ENCODE measurements around the gene CHMP4B. TPM values are rescaled to one million over a fixed set of nuclear protein-coding genes. Genes with fewer than 3 reads are reported as not detected.

Gene CHMP4B
- total RNA-seq, 4 donors from 2014 or later: 57.4 to 109 (median 82.7) TPM

DNA sequence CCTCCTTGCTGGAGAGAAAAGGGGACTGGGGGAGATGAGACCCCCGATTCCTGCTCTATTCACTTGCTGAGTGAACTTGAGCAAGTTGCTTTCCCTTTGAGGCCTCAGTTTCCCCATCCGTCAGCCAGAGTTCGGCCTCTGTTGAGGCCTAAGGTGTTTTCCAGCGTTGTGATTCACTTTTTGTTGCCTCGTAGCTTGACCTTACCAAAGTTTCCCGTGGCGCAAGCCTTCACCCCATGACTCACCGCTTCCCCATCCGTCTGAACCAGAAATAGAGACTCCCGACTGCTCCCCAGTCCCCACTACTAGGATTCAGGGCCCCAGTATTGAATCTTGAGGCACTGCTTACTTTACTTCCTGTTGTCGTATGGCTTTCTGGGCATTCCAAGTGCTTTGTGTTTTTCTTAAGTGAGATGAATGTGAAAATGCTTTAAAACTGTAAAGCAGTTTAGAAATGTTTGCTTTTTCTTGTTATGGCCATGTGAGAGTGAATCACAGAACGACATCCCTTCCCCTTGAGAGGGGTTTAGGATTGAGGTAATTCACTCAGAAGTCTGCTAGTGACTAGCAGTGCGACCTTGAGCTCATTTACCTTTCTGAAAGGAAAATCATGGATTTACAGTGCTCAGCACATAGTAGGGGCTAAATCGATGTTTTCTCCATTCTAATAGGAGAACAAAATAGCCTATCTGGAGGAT is 1.2 kb downstream of the CHMP4B start:
- TF ChIP-seq, protein P1, sequence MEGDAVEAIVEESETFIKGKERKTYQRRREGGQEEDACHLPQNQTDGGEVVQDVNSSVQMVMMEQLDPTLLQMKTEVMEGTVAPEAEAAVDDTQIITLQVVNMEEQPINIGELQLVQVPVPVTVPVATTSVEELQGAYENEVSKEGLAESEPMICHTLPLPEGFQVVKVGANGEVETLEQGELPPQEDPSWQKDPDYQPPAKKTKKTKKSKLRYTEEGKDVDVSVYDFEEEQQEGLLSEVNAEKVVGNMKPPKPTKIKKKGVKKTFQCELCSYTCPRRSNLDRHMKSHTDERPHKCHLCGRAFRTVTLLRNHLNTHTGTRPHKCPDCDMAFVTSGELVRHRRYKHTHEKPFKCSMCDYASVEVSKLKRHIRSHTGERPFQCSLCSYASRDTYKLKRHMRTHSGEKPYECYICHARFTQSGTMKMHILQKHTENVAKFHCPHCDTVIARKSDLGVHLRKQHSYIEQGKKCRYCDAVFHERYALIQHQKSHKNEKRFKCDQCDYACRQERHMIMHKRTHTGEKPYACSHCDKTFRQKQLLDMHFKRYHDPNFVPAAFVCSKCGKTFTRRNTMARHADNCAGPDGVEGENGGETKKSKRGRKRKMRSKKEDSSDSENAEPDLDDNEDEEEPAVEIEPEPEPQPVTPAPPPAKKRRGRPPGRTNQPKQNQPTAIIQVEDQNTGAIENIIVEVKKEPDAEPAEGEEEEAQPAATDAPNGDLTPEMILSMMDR (IDR thresholded peaks at IDR 0.05 in 4 of 5, conservative IDR thresholded peaks at IDR 0.05 in 1 of 5): no peak
- peak; percentile 57 to 71 for TF ChIP-seq POLR2A (IDR thresholded peaks at IDR 0.05)
- Histone ChIP-seq H3K9me3 (no peaks in the 10 kb centered on the region), H3K4me3 (peak overlapping the region; percentile 85 to 98 (median 96)), H3K27ac (peak overlapping the region; percentile 86 to 100 (median 98)), H3K27me3 (no peaks in the 10 kb centered on the region), H3K36me3 (no peaks in the 10 kb centered on the region), H3K4me1 (peaks cover 43% of the 10 kb centered on the region in 2 donors)
- in situ Hi-C loops (cut with MboI; ENCODE audit: low sequenced_read_pairs in 4 of 4) (no loop called here), intact Hi-C loops (cut with DNase I; ENCODE audit: low total_unique reads) (loop anchor here (1.0 to 10.0 kb wide), 5 partner anchors 140 to 1455 kb away; partner anchors contain the start of genes ASXL1, EIF2S2, NECAB3 and RALY)
- ATAC-seq: peak; percentile 76 to 81
- peak; percentile 79 to 82 for DNase-seq

DNA sequence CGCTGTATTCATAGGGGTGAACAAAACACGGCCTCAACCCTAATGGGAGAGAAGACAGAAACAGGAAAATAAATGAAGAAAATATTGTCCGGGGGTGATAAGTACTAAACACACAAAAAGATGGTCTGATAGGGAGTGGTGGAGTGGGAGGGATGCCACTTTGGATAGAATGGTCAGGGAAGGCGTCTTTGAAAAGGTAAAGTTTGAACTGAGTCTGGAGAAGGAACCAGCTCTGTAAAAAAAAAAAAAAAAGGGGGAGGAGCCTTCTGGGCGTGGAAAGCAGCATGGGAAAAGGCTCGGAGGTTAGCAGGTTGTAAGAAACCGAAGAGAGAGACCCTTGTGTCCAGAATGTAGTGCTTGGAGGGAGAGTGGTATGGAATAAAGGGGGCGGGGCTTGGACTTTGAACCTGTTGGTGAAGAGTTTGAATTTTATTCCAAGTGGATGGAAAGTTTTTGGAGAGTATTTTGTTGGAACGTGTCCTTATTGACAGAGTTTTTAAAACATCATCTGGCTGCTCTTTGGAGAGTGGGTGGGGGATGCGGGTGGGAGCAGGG is 1.8 kb downstream of the CHMP4B start:
- Histone ChIP-seq H3K36me3 (no peaks in the 10 kb centered on the region), H3K9me3 (no peaks in the 10 kb centered on the region), H3K4me1 (peaks cover 49 to 50% of the 10 kb centered on the region in 2 donors), H3K27me3 (no peaks in the 10 kb centered on the region), H3K27ac (peak overlapping the region; percentile 86 to 100 (median 98)), H3K4me3 (peak overlapping the region; percentile 85 to 98 (median 96))
- no peak for DNase-seq
- TF ChIP-seq, protein P1 (IDR thresholded peaks at IDR 0.05 in 4 of 5, conservative IDR thresholded peaks at IDR 0.05 in 1 of 5): no peak
- TF ChIP-seq POLR2A (IDR thresholded peaks at IDR 0.05): no peak
- in situ Hi-C loops (cut with MboI; ENCODE audit: low sequenced_read_pairs in 4 of 4): no loop called here
- ATAC-seq: peak in 1 of 2 donors; percentile 11
- intact Hi-C loops (cut with DNase I; ENCODE audit: low total_unique reads): loop anchor here (1.0 to 10.0 kb wide), 5 partner anchors 141 to 1456 kb away; partner anchors contain the start of genes ASXL1, EIF2S2, NECAB3 and RALY

DNA sequence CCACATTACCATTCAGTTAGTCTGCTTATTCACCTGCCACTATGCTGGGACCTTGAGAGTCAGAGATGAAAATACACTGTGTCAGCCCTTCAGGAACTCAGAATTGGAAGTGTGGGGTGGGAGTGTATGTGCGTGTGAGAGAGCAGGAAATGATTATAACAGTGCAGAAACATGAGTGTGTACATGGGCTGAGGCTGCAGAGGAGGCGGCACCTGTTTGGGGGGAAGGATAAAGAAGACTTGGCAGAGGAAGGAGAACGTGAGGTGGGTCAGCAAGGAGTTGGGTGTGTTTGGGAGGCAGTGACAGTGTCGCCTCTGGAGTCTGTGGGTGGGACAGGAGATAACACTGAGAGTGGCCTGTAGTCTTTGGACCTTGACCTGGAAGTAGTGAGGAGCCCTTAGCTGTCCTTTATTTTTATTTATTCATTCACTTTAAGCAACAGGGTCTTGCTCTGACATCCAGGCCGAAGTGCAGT is 3.1 kb downstream of the CHMP4B start:
- ATAC-seq (no peak), DNase-seq (no peak)
- Histone ChIP-seq H3K4me1 (peaks cover 59 to 60% of the 10 kb centered on the region in 2 donors), H3K4me3 (no peak overlapping the region), H3K27ac (peak overlapping the region in 1 of 4 donors; percentile 99), H3K9me3 (no peaks in the 10 kb centered on the region), H3K27me3 (no peaks in the 10 kb centered on the region), H3K36me3 (no peaks in the 10 kb centered on the region)
- TF ChIP-seq, protein P1 (IDR thresholded peaks at IDR 0.05 in 4 of 5, conservative IDR thresholded peaks at IDR 0.05 in 1 of 5): no peak
- TF ChIP-seq POLR2A (IDR thresholded peaks at IDR 0.05): no peak
- intact Hi-C loops (cut with DNase I; ENCODE audit: low total_unique reads): loop anchor here (5.0 to 10.0 kb wide), 4 partner anchors 142 to 1457 kb away; partner anchors contain the start of genes ASXL1, EIF2S2, NECAB3 and TRPC4AP
- in situ Hi-C loops (cut with MboI; ENCODE audit: low sequenced_read_pairs in 4 of 4): no loop called here

DNA sequence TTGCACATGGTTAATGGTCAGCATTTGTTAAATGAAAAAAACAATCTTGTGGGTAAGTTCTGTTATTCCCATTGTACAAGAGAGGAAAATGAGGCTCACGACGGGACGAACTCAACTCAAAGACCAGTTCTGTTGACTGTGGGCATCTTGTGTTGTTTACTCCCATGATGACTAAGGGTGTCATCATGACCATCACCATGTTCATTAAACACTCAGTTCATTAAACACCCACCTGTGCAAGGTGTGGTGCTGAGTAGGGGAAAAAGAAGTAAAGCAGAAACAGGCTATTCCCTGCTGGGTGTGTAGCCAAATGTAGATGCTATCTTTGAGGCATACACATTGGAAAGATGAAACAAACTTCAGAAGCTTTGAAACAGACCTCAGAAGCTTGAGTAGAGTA is 4.5 kb downstream of the CHMP4B start:
- DNase-seq (no peak), ATAC-seq (no peak)
- Histone ChIP-seq H3K4me3 (no peak overlapping the region), H3K9me3 (no peaks in the 10 kb centered on the region), H3K27ac (no peak overlapping the region), H3K36me3 (no peaks in the 10 kb centered on the region), H3K4me1 (peaks cover 70 to 71% of the 10 kb centered on the region in 2 donors), H3K27me3 (no peaks in the 10 kb centered on the region)
- in situ Hi-C loops (cut with MboI; ENCODE audit: low sequenced_read_pairs in 4 of 4) (no loop called here), intact Hi-C loops (cut with DNase I; ENCODE audit: low total_unique reads) (loop anchor here (10.0 kb wide), 1 partner anchor 1279 kb away; the partner anchor contains the start of gene TRPC4AP)
- TF ChIP-seq, protein P1 (IDR thresholded peaks at IDR 0.05 in 4 of 5, conservative IDR thresholded peaks at IDR 0.05 in 1 of 5): no peak
- TF ChIP-seq POLR2A (IDR thresholded peaks at IDR 0.05): no peak
